ENCODE measurements around the gene ZNF169.
"Not testable (repeated sequence)": the region's sequence is repeated elsewhere in the genome, so short reads cannot be mapped to it uniquely, and the experiment has no call there.

The ZNF169 gene

DNA sequence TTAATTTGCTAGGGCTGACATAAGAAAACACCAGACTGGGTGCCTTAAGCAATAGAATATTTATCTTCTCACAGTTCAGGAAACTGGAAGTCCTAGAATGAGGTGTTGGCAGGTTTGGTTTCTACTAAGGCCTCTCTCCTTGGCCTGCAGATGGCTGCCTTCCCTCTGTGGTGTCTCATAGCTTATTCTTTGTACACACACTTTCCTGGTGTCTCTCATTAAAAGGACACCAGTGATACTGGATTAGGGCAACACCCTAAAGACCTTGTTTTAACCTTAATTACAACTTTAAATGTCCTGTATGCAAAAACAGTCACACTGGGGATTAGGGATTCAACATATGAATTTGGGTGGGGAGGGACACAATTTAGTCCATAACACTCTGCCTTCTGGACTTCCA lies 44.2 kb downstream of the ZNF169 start:
- DNase-seq (ENCODE audit: low read depth in 1 of 2, low spot score in 1 of 2) = no peak

DNA sequence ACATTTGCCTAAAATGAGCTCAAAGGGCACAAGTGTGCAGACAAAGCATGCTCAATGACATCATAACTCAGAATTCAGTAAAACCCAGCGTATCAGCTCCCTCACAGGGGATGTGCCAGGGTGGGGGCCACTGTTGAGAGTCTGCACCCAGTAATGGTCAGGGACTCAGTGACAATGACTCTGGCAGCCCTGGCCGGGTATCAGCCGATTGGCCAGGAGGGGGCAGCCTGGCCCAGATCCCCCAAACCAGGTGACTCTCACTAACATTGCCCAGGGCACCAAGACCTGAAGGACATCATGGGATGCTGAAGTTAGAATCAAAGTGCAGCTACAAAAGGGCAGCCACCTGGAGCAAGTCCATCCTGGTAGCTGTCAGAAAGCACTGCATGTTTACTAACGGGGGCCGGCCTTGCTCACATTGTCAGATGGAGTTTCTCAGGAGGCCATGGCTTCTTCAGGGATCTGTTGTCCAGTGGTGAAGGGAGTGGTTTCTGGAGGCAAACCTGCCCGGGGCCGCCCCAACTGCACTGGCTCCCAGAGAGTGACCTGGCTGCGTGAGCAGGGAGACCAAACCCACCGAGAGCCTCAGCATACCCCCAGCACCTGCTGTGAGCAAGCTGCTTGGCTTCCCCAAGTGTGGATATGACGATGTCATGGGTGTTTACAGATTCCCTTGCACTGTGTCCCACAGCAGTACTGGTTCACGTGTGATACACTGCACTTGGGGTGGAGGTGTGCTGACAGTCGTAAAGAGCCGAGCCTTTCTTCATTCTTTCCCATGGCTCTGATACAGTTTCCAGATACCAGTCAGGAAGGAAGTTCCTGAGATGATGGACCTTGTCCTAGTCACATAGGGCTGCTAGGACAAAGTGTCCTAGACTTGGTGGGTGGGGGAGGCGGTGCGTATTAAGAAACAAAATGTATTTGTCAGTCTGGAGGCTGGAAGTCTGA lies 56.2 kb downstream of the ZNF169 start:
- DNase-seq (ENCODE audit: low read depth in 1 of 2, low spot score in 1 of 2); H3K4me3 ChIP-seq (replicated peaks; ENCODE audit: insufficient read depth, low read length); H3K27me3 ChIP-seq (ENCODE audit: insufficient read depth, poor library complexity, severe bottlenecking); H3K27ac ChIP-seq (replicated peaks): not testable (repeated sequence)

More for the DNA sequence above, 44.2 kb downstream of the ZNF169 start:
- H3K27me3 ChIP-seq (ENCODE audit: insufficient read depth, poor library complexity, severe bottlenecking) = no peaks in the 10 kb centered on the region
- no peak overlapping the region for H3K27ac ChIP-seq (replicated peaks)
- H3K4me3 ChIP-seq (replicated peaks; ENCODE audit: insufficient read depth, low read length) = no peak overlapping the region
- TF ChIP-seq GABPA (IDR thresholded peaks at IDR 0.05; ENCODE audit: low read depth) (no peak), POLR2AphosphoS5 (IDR thresholded peaks at IDR 0.05; ENCODE audit: low read depth) (no peak)
- TF ChIP-seq, protein P1, sequence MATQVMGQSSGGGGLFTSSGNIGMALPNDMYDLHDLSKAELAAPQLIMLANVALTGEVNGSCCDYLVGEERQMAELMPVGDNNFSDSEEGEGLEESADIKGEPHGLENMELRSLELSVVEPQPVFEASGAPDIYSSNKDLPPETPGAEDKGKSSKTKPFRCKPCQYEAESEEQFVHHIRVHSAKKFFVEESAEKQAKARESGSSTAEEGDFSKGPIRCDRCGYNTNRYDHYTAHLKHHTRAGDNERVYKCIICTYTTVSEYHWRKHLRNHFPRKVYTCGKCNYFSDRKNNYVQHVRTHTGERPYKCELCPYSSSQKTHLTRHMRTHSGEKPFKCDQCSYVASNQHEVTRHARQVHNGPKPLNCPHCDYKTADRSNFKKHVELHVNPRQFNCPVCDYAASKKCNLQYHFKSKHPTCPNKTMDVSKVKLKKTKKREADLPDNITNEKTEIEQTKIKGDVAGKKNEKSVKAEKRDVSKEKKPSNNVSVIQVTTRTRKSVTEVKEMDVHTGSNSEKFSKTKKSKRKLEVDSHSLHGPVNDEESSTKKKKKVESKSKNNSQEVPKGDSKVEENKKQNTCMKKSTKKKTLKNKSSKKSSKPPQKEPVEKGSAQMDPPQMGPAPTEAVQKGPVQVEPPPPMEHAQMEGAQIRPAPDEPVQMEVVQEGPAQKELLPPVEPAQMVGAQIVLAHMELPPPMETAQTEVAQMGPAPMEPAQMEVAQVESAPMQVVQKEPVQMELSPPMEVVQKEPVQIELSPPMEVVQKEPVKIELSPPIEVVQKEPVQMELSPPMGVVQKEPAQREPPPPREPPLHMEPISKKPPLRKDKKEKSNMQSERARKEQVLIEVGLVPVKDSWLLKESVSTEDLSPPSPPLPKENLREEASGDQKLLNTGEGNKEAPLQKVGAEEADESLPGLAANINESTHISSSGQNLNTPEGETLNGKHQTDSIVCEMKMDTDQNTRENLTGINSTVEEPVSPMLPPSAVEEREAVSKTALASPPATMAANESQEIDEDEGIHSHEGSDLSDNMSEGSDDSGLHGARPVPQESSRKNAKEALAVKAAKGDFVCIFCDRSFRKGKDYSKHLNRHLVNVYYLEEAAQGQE (IDR thresholded peaks at IDR 0.05; ENCODE audit: insufficient replicate concordance, low read depth) = no peak
- TF ChIP-seq, protein P2, sequence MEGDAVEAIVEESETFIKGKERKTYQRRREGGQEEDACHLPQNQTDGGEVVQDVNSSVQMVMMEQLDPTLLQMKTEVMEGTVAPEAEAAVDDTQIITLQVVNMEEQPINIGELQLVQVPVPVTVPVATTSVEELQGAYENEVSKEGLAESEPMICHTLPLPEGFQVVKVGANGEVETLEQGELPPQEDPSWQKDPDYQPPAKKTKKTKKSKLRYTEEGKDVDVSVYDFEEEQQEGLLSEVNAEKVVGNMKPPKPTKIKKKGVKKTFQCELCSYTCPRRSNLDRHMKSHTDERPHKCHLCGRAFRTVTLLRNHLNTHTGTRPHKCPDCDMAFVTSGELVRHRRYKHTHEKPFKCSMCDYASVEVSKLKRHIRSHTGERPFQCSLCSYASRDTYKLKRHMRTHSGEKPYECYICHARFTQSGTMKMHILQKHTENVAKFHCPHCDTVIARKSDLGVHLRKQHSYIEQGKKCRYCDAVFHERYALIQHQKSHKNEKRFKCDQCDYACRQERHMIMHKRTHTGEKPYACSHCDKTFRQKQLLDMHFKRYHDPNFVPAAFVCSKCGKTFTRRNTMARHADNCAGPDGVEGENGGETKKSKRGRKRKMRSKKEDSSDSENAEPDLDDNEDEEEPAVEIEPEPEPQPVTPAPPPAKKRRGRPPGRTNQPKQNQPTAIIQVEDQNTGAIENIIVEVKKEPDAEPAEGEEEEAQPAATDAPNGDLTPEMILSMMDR (IDR thresholded peaks at IDR 0.05; ENCODE audit: insufficient read depth, low read length) = no peak

DNA sequence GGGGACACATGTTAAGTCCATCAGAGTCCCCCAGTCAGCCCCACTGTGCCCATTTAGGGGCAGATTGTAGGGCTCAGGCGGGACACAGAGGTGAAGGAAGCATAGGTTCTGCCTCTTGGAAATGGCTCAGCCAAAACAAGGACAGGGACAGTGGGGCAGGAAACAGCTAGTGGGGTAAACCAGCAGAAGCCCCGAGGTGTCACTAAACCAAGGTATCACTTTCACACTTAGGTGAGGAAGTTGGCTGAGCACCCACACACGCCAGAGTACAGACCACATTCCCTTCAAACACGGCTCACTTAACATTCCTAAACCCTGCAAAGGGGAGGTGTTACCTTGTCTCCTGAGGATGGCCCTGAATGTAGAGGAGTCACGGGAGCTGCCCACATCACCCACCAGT lies 57.1 kb downstream of the ZNF169 start:
- H3K27me3 ChIP-seq (ENCODE audit: insufficient read depth, poor library complexity, severe bottlenecking); H3K27ac ChIP-seq (replicated peaks); DNase-seq (ENCODE audit: low read depth in 1 of 2, low spot score in 1 of 2); H3K4me3 ChIP-seq (replicated peaks; ENCODE audit: insufficient read depth, low read length): not testable (repeated sequence)

DNA sequence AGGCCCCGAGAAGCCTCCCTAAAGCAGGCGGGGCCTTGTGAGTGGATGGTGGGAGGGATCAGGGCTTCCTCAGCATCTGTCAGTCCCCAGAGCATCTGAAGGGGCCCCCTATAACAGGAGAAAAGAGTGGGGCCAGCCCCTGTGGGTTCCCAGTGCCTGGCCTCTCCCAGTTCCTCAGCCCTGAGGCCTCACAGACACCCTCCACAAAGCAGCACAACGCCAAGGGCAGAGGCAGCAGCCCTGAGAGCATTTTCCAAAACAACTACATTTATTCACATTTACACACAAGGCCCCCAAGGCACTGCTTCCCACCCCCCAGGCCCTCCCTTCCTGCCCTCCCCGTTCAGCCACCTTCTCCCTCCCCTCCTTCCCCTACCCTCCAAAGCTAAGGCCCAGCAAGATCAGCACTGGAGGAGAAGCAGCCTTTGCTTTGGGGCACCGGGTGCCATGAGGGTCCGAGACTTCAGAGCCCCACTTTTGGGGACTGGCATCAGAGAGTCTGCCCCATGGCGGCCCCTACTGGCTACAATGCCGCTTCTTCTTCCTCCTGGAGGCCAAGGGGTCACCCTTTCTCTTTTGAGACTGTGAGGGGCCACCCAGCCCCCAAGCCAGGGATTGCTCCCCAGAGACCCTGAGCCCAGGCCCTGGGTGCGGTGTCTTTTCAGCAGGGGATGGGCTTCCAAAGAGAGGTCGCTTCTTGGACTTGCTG lies 59.0 kb downstream of the ZNF169 start:
- not testable (repeated sequence) for H3K27me3 ChIP-seq (ENCODE audit: insufficient read depth, poor library complexity, severe bottlenecking); H3K4me3 ChIP-seq (replicated peaks; ENCODE audit: insufficient read depth, low read length); DNase-seq (ENCODE audit: low read depth in 1 of 2, low spot score in 1 of 2); H3K27ac ChIP-seq (replicated peaks)

DNA sequence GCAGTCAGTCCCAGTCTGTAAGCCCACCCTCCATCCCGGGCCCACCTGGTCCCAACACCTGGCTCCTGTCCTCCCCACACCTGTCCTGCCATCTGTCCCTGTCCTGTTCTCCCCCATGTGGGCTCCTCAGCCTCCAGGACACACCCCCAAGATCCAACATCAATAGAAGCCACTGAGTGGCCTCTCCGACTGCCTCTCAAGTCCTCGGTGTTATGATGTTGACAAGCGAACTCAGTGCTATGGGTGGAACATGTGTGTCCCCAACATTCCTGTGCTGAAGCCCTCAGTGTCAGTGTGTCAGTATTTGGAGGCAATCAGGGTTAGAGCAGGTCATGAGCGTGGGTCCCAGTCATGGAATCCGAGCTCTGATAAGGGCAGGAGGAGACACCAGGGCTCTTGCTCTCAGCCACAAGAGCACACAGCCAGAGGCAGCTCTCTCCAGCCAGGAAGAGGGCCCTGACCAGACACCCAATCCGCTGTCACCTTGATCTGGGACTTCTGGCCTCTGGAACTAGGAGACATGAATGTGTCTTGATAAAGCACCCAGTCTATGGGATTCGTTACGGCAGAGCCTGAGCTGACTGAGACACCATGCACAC lies 63.3 kb downstream of the ZNF169 start:
- H3K27ac ChIP-seq (replicated peaks); DNase-seq (ENCODE audit: low read depth in 1 of 2, low spot score in 1 of 2); H3K27me3 ChIP-seq (ENCODE audit: insufficient read depth, poor library complexity, severe bottlenecking); H3K4me3 ChIP-seq (replicated peaks; ENCODE audit: insufficient read depth, low read length): not testable (repeated sequence)

DNA sequence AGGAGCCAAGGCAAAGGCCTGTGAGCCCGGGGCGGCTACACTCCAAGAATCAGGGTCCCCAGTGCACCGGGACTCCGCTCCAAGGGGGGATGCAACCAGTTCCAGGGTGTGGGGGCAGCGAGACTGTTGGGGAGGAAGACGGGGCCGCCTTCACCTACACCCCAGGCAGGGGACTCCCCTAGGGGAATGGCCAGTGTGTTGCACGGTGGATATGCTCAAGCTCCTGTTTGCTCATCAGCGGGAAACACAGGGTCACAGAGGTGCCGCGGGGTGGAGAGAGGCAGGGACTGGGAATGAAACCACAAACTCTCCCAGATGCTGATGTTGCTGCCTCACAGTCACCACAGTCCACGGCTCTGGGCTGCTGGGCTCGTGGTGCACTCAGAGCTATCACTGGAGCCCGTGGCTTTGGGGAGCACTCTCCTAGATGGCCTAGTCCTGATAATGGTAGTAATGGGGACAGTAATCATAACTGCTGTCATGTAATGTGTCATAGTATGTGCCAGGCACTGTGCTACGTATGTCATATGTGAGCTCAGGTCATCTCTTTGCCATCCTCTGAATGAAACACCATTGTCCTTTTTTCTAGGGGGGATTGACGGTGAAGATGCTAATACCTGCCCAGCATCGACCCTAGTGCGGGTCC lies 64.2 kb downstream of the ZNF169 start:
- not testable (repeated sequence) for H3K27me3 ChIP-seq (ENCODE audit: insufficient read depth, poor library complexity, severe bottlenecking); DNase-seq (ENCODE audit: low read depth in 1 of 2, low spot score in 1 of 2); H3K4me3 ChIP-seq (replicated peaks; ENCODE audit: insufficient read depth, low read length); H3K27ac ChIP-seq (replicated peaks)

DNA sequence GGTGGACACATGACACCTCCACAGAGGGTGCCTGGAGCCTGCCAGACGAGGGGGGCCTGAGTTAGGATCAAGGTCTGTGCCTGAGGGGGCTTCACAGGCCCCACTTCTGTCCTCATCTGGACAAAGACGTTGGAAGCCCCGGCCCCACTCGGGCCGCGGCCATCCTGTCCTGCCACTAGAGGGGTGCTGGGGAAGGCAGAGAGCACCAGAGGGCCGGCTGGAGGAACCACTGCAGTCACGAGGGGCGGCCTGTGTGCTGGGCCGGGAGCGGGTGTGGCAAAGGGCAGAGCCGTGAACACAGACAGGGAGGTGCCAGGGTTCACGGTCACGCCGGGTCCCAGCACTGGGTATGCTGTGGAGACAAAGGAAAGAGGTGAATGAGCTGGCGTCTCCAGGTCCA lies 66.5 kb downstream of the ZNF169 start:
- not testable (repeated sequence) for H3K4me3 ChIP-seq (replicated peaks; ENCODE audit: insufficient read depth, low read length); H3K27ac ChIP-seq (replicated peaks); H3K27me3 ChIP-seq (ENCODE audit: insufficient read depth, poor library complexity, severe bottlenecking); DNase-seq (ENCODE audit: low read depth in 1 of 2, low spot score in 1 of 2)

DNA sequence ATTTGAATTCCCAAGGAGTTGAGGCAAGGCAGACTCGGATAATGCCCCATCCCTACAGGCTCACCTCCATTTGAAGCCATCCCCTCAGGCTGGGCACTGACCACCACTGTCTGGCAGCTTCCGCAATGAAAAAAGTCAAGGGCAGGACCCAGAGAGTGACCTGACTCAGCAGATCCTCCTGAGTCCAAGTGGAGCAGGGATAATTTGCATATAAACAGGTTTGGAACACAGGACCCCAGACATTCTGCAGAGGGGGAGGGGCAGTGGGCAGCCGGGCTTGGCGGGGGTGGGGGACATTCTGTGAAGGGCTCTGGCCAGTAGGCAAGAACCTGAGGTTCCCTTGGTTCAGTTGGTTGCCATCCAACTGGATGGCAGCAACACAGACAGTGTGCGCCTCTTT lies 69.4 kb downstream of the ZNF169 start, which contains the start of gene NUTM2F:
TSS of gene NUTM2F (minus strand) at position 101 of the 400 bp plus-strand sequence. CDS start at position 80, 21 bp downstream.
- H3K27me3 ChIP-seq (ENCODE audit: insufficient read depth, poor library complexity, severe bottlenecking); H3K4me3 ChIP-seq (replicated peaks; ENCODE audit: insufficient read depth, low read length); H3K27ac ChIP-seq (replicated peaks); DNase-seq (ENCODE audit: low read depth in 1 of 2, low spot score in 1 of 2): not testable (repeated sequence)

DNA sequence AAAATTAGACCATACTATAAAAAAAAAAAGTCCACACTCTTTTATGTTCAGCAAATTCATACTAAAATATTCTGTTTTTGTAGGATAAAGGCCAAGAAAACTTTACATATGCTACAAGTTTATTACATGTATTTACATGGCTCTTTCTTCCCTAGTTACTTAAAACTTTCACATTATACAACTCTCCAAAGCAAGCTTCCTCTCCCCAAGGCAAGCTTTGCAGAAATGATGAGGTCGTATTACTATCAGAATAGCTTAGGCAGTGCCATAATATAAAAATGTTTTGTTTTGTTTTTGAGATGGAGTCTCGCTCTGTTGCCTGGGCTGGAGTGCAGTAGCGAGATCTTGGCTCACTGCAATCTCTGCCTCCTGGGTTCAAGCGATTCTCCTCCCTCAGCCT lies 77.3 kb downstream of the ZNF169 start:
- H3K27me3 ChIP-seq (ENCODE audit: insufficient read depth, poor library complexity, severe bottlenecking); DNase-seq (ENCODE audit: low read depth in 1 of 2, low spot score in 1 of 2); H3K27ac ChIP-seq (replicated peaks); H3K4me3 ChIP-seq (replicated peaks; ENCODE audit: insufficient read depth, low read length): not testable (repeated sequence)

DNA sequence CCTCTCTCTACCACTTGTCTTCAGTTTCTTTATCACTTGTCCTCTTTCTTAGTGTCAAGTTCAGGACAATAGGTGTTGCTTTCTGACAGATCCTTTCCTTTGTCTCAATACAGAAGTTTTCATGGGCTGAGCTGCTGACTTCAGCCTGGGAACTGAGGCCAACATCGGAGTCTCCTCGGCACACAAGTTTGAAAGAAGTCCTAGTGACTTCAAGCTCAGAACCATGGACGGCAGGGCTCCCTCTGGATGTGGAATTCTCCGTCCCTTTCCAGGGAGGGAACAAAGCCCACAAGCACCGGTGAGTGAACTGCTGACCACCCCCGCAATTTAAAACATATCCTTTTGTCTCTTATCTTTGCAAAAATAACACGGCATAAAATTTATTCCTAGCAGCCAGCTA lies 79.6 kb downstream of the ZNF169 start:
- not testable (repeated sequence) for H3K27ac ChIP-seq (replicated peaks); DNase-seq (ENCODE audit: low read depth in 1 of 2, low spot score in 1 of 2); H3K4me3 ChIP-seq (replicated peaks; ENCODE audit: insufficient read depth, low read length); H3K27me3 ChIP-seq (ENCODE audit: insufficient read depth, poor library complexity, severe bottlenecking)

DNA sequence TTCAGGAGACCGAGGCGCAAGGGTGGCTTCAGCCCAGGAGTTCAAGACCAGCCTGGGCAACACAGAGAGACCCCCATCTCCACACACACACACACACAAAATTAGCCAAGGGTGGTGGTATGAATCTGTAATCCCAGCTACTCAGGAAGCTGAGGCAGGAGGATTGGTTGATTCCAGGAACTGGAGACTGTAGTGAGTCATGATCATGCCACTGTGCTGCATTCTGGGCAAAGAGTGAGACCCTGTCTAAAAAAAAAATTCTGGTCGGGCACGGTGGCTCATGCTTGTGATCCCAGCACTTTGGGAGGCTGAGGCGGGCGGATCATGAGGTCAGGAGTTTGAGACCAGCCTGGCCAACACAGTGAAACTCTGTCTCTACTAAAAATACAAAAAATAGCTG lies 80.6 kb downstream of the ZNF169 start:
- DNase-seq (ENCODE audit: low read depth in 1 of 2, low spot score in 1 of 2); H3K27me3 ChIP-seq (ENCODE audit: insufficient read depth, poor library complexity, severe bottlenecking); H3K27ac ChIP-seq (replicated peaks); H3K4me3 ChIP-seq (replicated peaks; ENCODE audit: insufficient read depth, low read length): not testable (repeated sequence)
